Stimulated activated CD4-positive, alpha-beta T cell treated with anti-CD3 and anti-CD28 coated beads, Interleukin-1b, Interleukin-23, amount 100 ng/mL, for 1 hour (primary cell): ENCODE measurements around the gene FOXE3.

ENCODE experiments used
- DNase-seq, 2 donors: peaks; one replicate each; pipeline ENCODE4 v3.0.0-alpha.2; 2020; ENCODE audit warnings: low read depth in 2 of 2

FOXE3 gene

GRCh38 chr1:47405697-47406096 lies 10.4 kb upstream of the FOXE3 start:
- DNase-seq, result no peak

GRCh38 chr1:47406966-47407365 lies 9.1 kb upstream of the FOXE3 start:
- DNase-seq, result no peak

GRCh38 chr1:47407481-47407880 lies 8.6 kb upstream of the FOXE3 start:
- DNase-seq, result no peak

- DNase-seq, result no peak
Measured at GRCh38 chr1:47409311-47410067, 6.6 kb upstream of the FOXE3 start.

GRCh38 chr1:47410068-47410455 lies 6.0 kb upstream of the FOXE3 start:
- DNase-seq, result no peak

DNA sequence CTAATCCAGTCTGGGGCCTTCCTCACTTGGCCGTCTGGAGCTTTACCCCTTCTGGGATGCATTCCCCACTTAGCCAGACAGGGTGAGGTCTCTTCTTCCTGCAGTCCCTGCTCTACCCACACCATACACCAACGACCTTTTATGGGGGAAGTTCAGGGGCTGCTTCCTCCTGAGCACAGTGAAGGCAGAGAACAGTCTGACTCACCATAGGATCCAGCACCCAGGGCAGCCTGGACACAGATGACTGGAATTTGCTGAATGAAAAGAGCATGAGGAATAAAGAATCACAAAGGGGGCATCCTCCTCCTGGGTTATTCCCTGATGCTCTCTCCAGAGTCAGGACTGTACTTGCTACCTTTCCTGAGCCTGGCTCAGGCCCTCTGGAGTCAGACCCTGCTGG lies 4.6 kb upstream of the FOXE3 start:
- DNase-seq, result no peak

DNA sequence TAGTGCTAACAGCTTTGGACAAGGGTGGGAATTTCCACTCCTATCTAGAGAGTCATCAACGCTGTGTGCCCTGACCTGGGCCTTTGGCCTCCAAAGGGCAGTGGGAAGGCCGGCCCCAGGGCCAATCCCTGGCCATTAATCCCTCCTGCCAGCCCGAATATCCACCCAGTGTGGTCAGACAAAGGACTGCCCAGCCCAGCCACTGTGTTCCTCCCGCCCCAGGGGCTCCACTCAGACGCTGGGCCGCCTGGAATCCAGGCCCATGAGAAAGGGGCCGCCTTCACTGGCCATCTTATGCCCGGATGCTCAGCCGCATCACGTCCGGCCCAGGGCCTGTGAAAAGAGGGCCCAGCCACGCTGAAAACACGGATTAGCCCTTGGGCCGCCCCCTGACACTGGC lies 3.6 kb upstream of the FOXE3 start:
- DNase-seq, result no peak

- DNase-seq, result no peak
Measured at GRCh38 chr1:47416319-47417169, 459 bp downstream of the FOXE3 start.

- DNase-seq, result no peak
Measured at GRCh38 chr1:47417170-47418044, 1.3 kb downstream of the FOXE3 start.

DNA sequence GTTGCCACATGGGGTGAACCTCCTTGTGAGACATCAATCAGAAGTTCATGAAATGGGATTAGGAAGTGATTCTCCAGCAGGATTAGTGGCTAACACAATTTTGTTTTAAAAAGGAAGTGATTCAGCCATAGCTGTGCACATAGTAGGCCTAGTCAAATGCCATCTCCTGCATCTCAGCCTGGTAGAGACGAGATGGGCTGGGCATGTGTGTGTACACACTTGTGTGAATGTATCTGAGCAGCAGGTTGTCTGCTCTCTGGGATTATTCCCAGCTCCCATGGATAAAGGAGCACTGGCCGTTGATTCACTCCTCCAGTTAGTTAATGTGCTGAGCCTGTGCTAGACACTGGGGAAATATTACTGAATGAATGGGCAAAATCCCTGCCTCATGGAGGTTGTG lies 2.0 kb downstream of the FOXE3 start:
- no peak for DNase-seq

DNA sequence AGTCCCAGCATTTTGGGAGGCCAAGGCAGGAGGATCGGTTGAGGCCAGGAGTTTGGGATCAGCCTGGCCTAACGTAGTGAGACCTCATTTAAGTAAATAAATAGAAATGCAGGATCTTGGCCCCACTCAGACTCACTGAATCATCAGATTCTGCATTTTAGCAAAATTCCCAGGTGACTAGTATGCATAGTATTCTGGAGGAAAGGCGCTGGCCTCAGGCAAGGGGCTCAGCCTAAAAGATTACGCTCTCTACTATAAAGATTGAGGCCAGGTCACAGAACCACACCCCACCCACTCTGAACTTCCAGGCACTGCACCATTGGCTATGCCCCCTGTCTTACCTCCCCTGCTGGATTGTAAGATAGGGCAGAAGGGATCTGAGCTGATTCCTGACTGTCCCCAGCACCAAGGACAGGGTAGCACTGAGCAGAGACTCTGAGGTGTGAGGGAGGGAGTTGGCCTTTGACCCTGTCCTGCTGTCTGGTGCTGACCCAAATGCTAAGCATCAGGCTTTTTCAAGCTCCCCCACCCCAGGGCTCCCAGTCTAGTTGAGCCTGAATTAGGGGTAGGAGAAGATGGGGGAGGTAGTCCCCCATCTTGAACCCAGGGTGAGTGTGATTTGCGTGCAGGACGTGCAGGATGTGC lies 2.7 kb downstream of the FOXE3 start:
- no peak for DNase-seq

GRCh38 chr1:47420547-47420946 lies 4.5 kb downstream of the FOXE3 start:
- DNase-seq, result no peak

- no peak for DNase-seq
Measured at GRCh38 chr1:47423872-47424271, 7.8 kb downstream of the FOXE3 start.

DNA sequence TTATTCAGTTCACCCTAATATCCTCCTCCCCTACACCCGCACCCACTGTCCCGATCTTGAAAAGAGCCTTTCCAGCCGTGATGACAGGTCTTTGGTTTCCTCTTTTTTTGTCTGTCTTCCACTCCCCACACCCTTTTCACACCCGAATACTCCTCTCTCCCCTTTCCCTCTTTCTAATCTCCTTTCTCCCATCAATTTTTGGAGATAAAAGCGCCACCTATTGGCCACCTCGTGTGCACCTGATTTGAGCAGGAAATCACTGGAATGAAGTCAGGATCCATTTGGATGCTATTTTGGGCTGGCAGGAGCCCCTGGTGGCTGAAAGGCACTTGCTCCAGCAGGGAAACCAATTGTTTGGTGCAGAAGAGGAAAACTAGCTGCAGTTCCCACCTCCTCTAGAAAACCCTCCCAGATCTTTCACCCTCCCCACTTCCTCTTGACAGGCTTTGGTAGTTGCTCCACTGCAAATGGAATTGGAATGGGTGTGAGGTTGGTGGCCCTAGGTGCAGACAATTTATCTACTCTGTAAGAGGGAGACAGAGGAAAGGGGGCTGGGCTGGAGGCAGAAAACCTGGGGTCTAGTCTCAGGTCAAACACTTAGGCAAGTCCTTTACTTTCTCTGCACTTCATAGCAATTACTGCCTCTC lies 8.4 kb downstream of the FOXE3 start:
- no peak for DNase-seq

DNA sequence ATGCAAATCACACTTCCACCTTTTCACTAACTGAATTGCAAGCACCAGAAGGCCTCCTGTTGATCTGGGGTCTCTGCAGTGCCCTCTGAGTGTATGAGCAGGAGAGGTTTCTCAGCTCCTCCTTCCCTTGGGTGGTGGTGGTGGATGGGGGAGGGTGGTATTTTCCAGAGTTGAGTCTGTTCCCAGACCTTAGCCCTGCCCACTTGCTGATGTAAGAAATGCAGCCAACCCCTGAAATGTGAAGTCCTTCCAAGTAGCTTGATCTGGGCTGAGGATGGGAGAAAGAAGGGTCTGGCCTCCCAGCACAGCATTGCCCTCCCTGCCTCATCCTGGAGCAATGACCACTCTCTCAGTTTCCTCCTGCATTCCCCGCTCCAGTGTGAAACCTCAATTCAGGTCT lies 15.4 kb downstream of the FOXE3 start:
- no peak for DNase-seq

GRCh38 chr1:47432071-47433036 lies 16.3 kb downstream of the FOXE3 start:
- DNase-seq, result peak in 1 of 2 donors; percentile 18

DNA sequence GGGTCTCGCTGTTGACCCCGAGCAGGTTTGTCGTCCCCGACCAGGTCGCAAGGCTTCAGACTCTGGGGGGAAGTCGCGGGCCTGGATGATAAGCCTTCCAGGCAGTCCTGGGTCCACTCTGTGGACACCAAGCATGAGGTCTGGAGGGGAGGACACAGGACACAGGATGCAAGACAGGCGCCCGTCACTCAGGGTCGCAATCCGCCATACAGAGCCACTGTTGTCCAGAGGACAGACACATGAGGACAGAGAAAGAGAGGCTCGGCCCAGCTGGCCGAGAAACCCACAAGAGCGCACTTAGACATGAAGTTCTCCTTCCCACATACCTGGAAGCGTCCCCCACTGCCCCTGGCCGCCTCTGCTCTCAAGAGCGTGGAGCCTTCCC lies 16.9 kb downstream of the FOXE3 start:
- no peak for DNase-seq

DNA sequence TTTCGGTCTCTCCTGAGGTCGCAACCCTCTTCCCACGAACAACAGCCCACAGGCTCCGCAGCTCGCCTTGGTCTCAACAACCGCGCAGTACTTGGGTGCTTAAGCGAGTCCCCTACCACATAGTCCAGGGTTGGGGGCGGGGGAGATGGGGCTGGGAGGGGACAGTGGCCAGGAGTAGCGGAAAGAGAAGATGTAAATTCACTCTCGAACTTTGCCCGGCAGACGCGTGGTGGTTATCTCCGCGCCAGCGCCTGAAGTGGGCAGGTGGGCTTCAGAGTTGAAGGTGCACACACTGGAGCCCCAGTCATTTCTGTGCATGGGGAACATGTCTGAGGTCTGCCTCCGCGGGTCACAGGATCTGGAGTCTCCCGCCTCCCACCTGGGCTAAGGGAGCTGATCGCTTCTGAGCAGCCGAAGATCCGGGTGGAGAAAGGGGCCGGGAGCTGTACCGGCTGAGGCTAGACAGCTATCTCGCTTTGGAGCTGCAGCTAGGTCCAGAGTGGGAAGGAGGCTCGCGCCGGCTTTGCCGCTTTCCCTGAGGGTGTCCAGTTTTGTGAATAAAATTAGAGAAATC lies 17.5 kb downstream of the FOXE3 start:
- DNase-seq, result no peak

DNA sequence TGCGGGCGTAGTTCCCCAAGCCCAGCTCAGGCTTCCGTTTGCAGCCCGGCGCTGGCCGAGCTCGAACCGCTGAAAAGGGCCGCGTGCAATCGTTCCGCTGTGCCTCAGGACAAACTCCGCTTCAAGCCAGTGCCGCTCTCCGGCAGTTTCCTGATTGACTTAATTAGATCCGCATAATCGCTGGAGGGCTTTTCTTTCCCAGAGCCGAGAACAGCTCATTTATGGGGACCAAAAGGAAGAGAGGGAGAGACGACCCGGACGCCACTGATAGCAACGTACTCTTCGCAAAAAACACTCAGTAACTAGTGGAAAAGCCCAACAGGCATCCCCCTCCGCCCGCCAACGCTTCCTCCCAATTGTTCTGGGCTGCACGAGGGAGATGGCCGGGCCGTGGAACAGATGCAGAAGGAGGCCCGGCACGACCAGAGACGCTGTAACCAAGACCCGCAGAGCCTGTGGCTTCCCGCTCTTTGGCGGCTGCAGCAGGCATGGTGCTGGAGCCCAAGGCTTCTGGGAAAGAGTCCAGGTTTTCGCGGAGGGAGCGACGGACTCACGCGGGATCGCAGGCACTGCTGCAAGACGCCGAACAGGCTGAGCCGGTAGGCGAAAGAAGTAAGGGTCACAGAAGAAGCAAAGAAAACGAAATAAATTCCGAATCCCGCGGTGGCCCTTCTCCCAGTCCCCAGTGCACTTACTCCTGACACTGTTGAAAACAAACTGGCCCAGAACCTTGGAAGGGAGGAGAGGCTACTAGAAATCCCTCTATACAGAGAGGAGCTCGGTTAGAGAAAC lies 18.2 kb downstream of the FOXE3 start:
- no peak for DNase-seq
